Upper lobe of left lung (tissue), 4 donors: ENCODE measurements around the gene SIX5.

ENCODE experiments used
- CTCF ChIP-seq, 6 experiments: fragments of 450-650 bp in 4 of 6; fragments of 200-600 bp in 2 of 6; sonication (generic) in 2 of 6; IDR thresholded peaks; one replicate each; pipeline ENCODE4 v1.5.1; 2016 to 2019; ENCODE audit warnings: antibody characterized with exemption in 6 of 6
- POLR2A ChIP-seq, 4 donors: fragments of 450-650 bp; IDR thresholded peaks; one replicate each; pipeline ENCODE4 v1.5.1; 2016 to 2017; ENCODE audit warnings: antibody characterized with exemption in 4 of 4, mild to moderate bottlenecking in 2 of 4

GRCh38 chr19:45717983-45718650 lies 50.9 kb downstream of the SIX5 start:
- TF ChIP-seq CTCF (IDR thresholded peaks at IDR 0.05) (no peak), POLR2A (IDR thresholded peaks at IDR 0.05) (no peak)
